ENCODE measurements around the gene MAGI2. TPM values are rescaled to one million over a fixed set of nuclear protein-coding genes. Genes with fewer than 3 reads are reported as not detected.

The MAGI2 gene
- total and polyA plus RNA-seq, 2 donors from 2014 or later, result 4.4 to 9.0 TPM

DNA sequence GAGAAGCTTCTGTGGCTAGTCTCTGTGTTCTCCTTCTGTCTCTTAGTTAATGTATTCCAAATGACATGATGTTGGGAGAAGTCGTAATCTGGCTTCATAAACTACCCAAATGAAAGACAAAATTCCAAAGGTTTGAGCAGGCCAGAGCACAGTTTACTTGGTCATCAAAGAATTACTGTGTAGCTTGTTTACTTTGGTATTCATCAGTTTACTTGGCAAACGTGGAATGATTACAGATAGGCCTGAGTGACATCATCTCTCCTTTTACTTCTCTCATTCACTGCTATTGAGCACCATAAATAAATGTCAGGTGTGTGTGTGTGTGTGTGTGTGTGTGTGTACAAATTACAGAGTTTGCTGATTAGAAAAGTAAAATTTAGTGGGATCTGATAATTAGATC is 1327.6 kb downstream of the MAGI2 start:
- H3K36me3 ChIP-seq (ENCODE audit: control insufficient read depth in 2 of 3, insufficient read depth in 3 of 3, low read length in 3 of 3), result no peaks in the 10 kb centered on the region
- no peaks in the 10 kb centered on the region for H3K4me1 ChIP-seq (ENCODE audit: control insufficient read depth in 2 of 3, insufficient read depth in 2 of 3, low read depth in 1 of 3, low read length in 3 of 3)
- no peaks in the 10 kb centered on the region for H3K27me3 ChIP-seq (ENCODE audit: control insufficient read depth, insufficient read depth, low read length)
- H3K27ac ChIP-seq (ENCODE audit: low read depth in 2 of 2, low read length in 2 of 2), result no peak overlapping the region
- DNase-seq, result no peak
- TF ChIP-seq CTCF (IDR thresholded peaks at IDR 0.05; ENCODE audit: borderline replicate concordance, extremely low read depth, insufficient read depth), result no peak
- no peak overlapping the region for H3K9ac ChIP-seq (ENCODE audit: low read length in 3 of 3)
- no peak overlapping the region for H3K4me3 ChIP-seq (ENCODE audit: low read length in 3 of 3)
- FAIRE-seq, result no peak
- intact Hi-C loops (cut with DNase I), result no loop called here
- H3K9me3 ChIP-seq (ENCODE audit: control insufficient read depth in 2 of 3, insufficient read depth in 1 of 3, low read length in 3 of 3), result no peaks in the 10 kb centered on the region

DNA sequence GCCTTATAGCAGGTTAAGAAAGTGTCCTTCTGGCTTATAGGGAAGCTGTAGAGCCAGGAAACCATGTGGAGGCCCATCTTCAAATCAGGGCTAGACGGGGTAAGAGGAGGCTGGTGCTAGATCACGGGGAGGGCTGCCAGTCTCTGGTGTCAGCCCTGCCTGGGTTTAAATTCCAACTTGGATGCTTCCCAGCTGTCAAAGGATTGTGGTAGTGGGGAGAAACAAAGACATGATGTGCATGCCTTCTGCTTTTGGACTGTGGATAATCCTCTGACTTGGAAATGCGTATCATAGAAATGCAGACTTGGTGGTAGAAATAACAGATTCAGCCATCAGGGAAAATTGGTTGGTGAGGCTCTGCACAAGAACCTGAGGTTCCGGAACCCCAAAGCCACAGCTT is 1329.3 kb downstream of the MAGI2 start:
- no peak overlapping the region for H3K9ac ChIP-seq (ENCODE audit: low read length in 3 of 3)
- TF ChIP-seq CTCF (IDR thresholded peaks at IDR 0.05; ENCODE audit: borderline replicate concordance, extremely low read depth, insufficient read depth), result no peak
- DNase-seq (no peak), FAIRE-seq (no peak)
- H3K27me3 ChIP-seq (ENCODE audit: control insufficient read depth, insufficient read depth, low read length), result no peaks in the 10 kb centered on the region
- no peaks in the 10 kb centered on the region for H3K36me3 ChIP-seq (ENCODE audit: control insufficient read depth in 2 of 3, insufficient read depth in 3 of 3, low read length in 3 of 3)
- H3K4me1 ChIP-seq (ENCODE audit: control insufficient read depth in 2 of 3, insufficient read depth in 2 of 3, low read depth in 1 of 3, low read length in 3 of 3), result no peaks in the 10 kb centered on the region
- no peak overlapping the region for H3K27ac ChIP-seq (ENCODE audit: low read depth in 2 of 2, low read length in 2 of 2)
- H3K4me3 ChIP-seq (ENCODE audit: low read length in 3 of 3), result no peak overlapping the region
- no peaks in the 10 kb centered on the region for H3K9me3 ChIP-seq (ENCODE audit: control insufficient read depth in 2 of 3, insufficient read depth in 1 of 3, low read length in 3 of 3)
- intact Hi-C loops (cut with DNase I), result no loop called here

DNA sequence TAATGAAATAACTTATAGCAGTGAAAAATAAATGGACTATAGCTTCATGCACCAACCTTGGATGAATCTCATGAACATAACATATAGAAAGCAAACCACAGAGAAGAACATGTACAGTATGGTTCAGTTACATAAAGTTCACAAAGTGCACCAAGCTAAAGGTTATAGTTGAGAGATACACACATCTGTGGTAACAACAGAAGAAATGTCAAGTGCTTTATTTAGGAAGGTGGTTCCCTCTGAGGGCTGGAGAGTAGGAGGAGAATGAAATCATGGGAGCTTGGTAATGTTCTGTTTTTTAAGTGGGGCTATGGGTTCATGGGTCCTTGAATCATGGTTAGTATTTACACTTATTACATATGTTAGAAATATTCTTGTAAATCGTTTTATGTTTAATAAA is 1331.6 kb downstream of the MAGI2 start:
- Histone ChIP-seq H3K36me3 (ENCODE audit: control insufficient read depth in 2 of 3, insufficient read depth in 3 of 3, low read length in 3 of 3) (no peaks in the 10 kb centered on the region), H3K4me1 (ENCODE audit: control insufficient read depth in 2 of 3, insufficient read depth in 2 of 3, low read depth in 1 of 3, low read length in 3 of 3) (no peaks in the 10 kb centered on the region), H3K9me3 (ENCODE audit: control insufficient read depth in 2 of 3, insufficient read depth in 1 of 3, low read length in 3 of 3) (no peaks in the 10 kb centered on the region), H3K9ac (ENCODE audit: low read length in 3 of 3) (no peak overlapping the region), H3K27me3 (ENCODE audit: control insufficient read depth, insufficient read depth, low read length) (no peaks in the 10 kb centered on the region), H3K4me3 (ENCODE audit: low read length in 3 of 3) (no peak overlapping the region), H3K27ac (ENCODE audit: low read depth in 2 of 2, low read length in 2 of 2) (no peak overlapping the region)
- intact Hi-C loops (cut with DNase I), result no loop called here
- DNase-seq (no peak), FAIRE-seq (no peak)
- TF ChIP-seq CTCF (IDR thresholded peaks at IDR 0.05; ENCODE audit: borderline replicate concordance, extremely low read depth, insufficient read depth), result no peak

GRCh38 chr7:78118470-78118869 is 1335.0 kb downstream of the MAGI2 start:
- H3K9me3 ChIP-seq (ENCODE audit: control insufficient read depth in 2 of 3, insufficient read depth in 1 of 3, low read length in 3 of 3), result no peaks in the 10 kb centered on the region
- TF ChIP-seq CTCF (IDR thresholded peaks at IDR 0.05; ENCODE audit: borderline replicate concordance, extremely low read depth, insufficient read depth), result no peak
- DNase-seq (no peak), FAIRE-seq (no peak)
- H3K27ac ChIP-seq (ENCODE audit: low read depth in 2 of 2, low read length in 2 of 2), result no peak overlapping the region
- H3K4me3 ChIP-seq (ENCODE audit: low read length in 3 of 3), result no peak overlapping the region
- H3K36me3 ChIP-seq (ENCODE audit: control insufficient read depth in 2 of 3, insufficient read depth in 3 of 3, low read length in 3 of 3), result no peaks in the 10 kb centered on the region
- intact Hi-C loops (cut with DNase I), result no loop called here
- H3K9ac ChIP-seq (ENCODE audit: low read length in 3 of 3), result no peak overlapping the region
- H3K4me1 ChIP-seq (ENCODE audit: control insufficient read depth in 2 of 3, insufficient read depth in 2 of 3, low read depth in 1 of 3, low read length in 3 of 3), result no peaks in the 10 kb centered on the region
- H3K27me3 ChIP-seq (ENCODE audit: control insufficient read depth, insufficient read depth, low read length), result no peaks in the 10 kb centered on the region
